HepG2 (cell line): ENCODE results near the gene GPSM1. TPM values are rescaled to one million over a fixed set of nuclear protein-coding genes. Genes with fewer than 3 reads are reported as not detected.
A peak's percentile ranks its signal among the peaks of the same experiment; 100 is the strongest.

Experiments used
- AGO2 ChIP-seq: fragments of 200-400 bp; formaldehyde crosslinking; optimal IDR thresholded peaks from 2 replicates; pipeline ENCODE3; 2017; ENCODE audit warnings: mild to moderate bottlenecking, low read depth, low read length, moderate library complexity
- ARID2 ChIP-seq: sonication (generic); formaldehyde crosslinking; IDR thresholded peaks from 2 replicates; pipeline ENCODE4 v1.8.1; 2022; ENCODE audit warnings: mild to moderate bottlenecking, missing genetic modification reagents, borderline replicate concordance
- ATF7 ChIP-seq, 2 experiments: fragments of 450-650 bp in 1 of 2; sonication (generic) in 1 of 2; formaldehyde crosslinking in 1 of 2; IDR thresholded peaks; 2 replicates each; pipeline versions ENCODE4 v1.4.0 to v1.6.1; 2016 to 2020; ENCODE audit warnings: antibody characterized with exemption in 1 of 2, mild to moderate bottlenecking in 1 of 2, missing genetic modification reagents in 1 of 2
- CENPT ChIP-seq: sonication (generic); formaldehyde crosslinking; IDR thresholded peaks from 2 replicates; pipeline ENCODE4 v1.8.0; 2022; ENCODE audit warnings: low read depth, mild to moderate bottlenecking, moderate library complexity, missing genetic modification reagents
- CENPX ChIP-seq: sonication (generic); formaldehyde crosslinking; IDR thresholded peaks from 2 replicates; pipeline ENCODE4 v1.9.0; 2021; ENCODE audit warnings: mild to moderate bottlenecking, missing genetic modification reagents, moderate library complexity
- CHD2 ChIP-seq: IDR thresholded peaks from 2 replicates; pipeline ENCODE4 v1.6.1; 2011; ENCODE audit warnings: low read depth, low read length, improper control_type of control experiment
- CREB3 ChIP-seq: sonication (generic); formaldehyde crosslinking; IDR thresholded peaks from 2 replicates; pipeline ENCODE4 v1.5.0; 2020; ENCODE audit warnings: missing genetic modification reagents
- CSRNP2 ChIP-seq: sonication (generic); formaldehyde crosslinking; conservative IDR thresholded peaks from 2 replicates; pipeline ENCODE4 v1.8.0; 2022; ENCODE audit warnings: low read depth, missing genetic modification reagents
- EED ChIP-seq: sonication (generic); formaldehyde crosslinking; IDR thresholded peaks from 2 replicates; pipeline ENCODE4 v1.5.0; 2020; ENCODE audit warnings: mild to moderate bottlenecking, missing genetic modification reagents
- GATAD1 ChIP-seq: IDR thresholded peaks from 2 replicates; pipeline ENCODE4 v1.6.1; 2016; ENCODE audit warnings: missing genetic modification reagents, missing compliant biosample characterization
- HDAC1 ChIP-seq: sonication (generic); formaldehyde crosslinking; IDR thresholded peaks from 2 replicates; pipeline ENCODE4 v1.5.1; 2020; ENCODE audit warnings: mild to moderate bottlenecking, missing genetic modification reagents
- JUN ChIP-seq: sonication (generic); formaldehyde crosslinking; IDR thresholded peaks from 2 replicates; pipeline ENCODE4 v1.4.0; 2020; ENCODE audit warnings: mild to moderate bottlenecking, missing genetic modification reagents
- KDM5B ChIP-seq: sonication (generic); formaldehyde crosslinking; IDR thresholded peaks from 2 replicates; pipeline ENCODE4 v1.4.0; 2020; ENCODE audit warnings: missing genetic modification reagents, mild to moderate bottlenecking, borderline replicate concordance
- MAFG ChIP-seq: sonication (generic); formaldehyde crosslinking; IDR thresholded peaks from 2 replicates; pipeline ENCODE4 v1.5.1; 2020; ENCODE audit warnings: mild to moderate bottlenecking, missing genetic modification reagents
- NCOA2 ChIP-seq: sonication (generic); formaldehyde crosslinking; IDR thresholded peaks from 2 replicates; pipeline ENCODE4 v1.8.0; 2022; ENCODE audit warnings: inconsistent platforms
- NFIC ChIP-seq: IDR thresholded peaks from 2 replicates; pipeline ENCODE4 v1.6.1; 2012; ENCODE audit warnings: mild to moderate bottlenecking, low read length, inconsistent platforms
- NRL ChIP-seq: sonication (generic); formaldehyde crosslinking; IDR thresholded peaks from 2 replicates; pipeline ENCODE4 v1.5.0; 2020; ENCODE audit warnings: missing genetic modification reagents, mild to moderate bottlenecking, moderate library complexity, borderline replicate concordance
- RFX5 ChIP-seq: IDR thresholded peaks from 2 replicates; pipeline ENCODE4 v1.6.1; 2011; ENCODE audit warnings: low read depth, low read length, improper control_type of control experiment
- SALL1 ChIP-seq: sonication (generic); formaldehyde crosslinking; IDR thresholded peaks from 2 replicates; pipeline ENCODE4 v1.8.0; 2022; ENCODE audit warnings: mild to moderate bottlenecking, missing genetic modification reagents
- SATB2 ChIP-seq: sonication (generic); formaldehyde crosslinking; IDR thresholded peaks from 2 replicates; pipeline ENCODE4 v1.5.0; 2020; ENCODE audit warnings: missing genetic modification reagents
- SRSF4 ChIP-seq: fragments of 200-400 bp; formaldehyde crosslinking; IDR thresholded peaks from one replicate; pipeline ENCODE4 v1.6.1; 2018; ENCODE audit warnings: mild to moderate bottlenecking, low read depth, low read length, moderate library complexity; ENCODE audit not compliant: poor library complexity, severe bottlenecking
- TCF7L2 ChIP-seq: IDR thresholded peaks from 2 replicates; pipeline ENCODE4 v1.6.1; 2011; ENCODE audit warnings: mild to moderate bottlenecking, low read depth, low read length, moderate library complexity
- U2AF1 ChIP-seq: fragments of 200-400 bp; formaldehyde crosslinking; optimal IDR thresholded peaks from 2 replicates; pipeline ENCODE3; 2017; ENCODE audit warnings: mild to moderate bottlenecking, low read depth, low read length
- ZBTB21 ChIP-seq: sonication (generic); formaldehyde crosslinking; IDR thresholded peaks from 2 replicates; pipeline ENCODE4 v1.4.0; 2020; ENCODE audit warnings: missing genetic modification reagents
- ZBTB37 ChIP-seq: sonication (generic); formaldehyde crosslinking; IDR thresholded peaks from 2 replicates; pipeline ENCODE4 v1.4.0; 2020; ENCODE audit warnings: mild to moderate bottlenecking, missing genetic modification reagents
- ZMYM3 ChIP-seq: sonication (generic); formaldehyde crosslinking; IDR thresholded peaks from 2 replicates; pipeline ENCODE4 v1.5.1; 2020; ENCODE audit warnings: mild to moderate bottlenecking, missing genetic modification reagents
- ZNF496 ChIP-seq: sonication (generic); formaldehyde crosslinking; IDR thresholded peaks from 2 replicates; pipeline ENCODE4 v1.8.1; 2023; ENCODE audit warnings: mild to moderate bottlenecking, moderate library complexity, missing genetic modification reagents; ENCODE audit not compliant: insufficient replicate concordance
- ZNF7 ChIP-seq: IDR thresholded peaks from 2 replicates; pipeline ENCODE4 v1.6.1; 2016; ENCODE audit warnings: missing biosample characterization, missing genetic modification reagents
- ZNF724P ChIP-seq: sonication (generic); formaldehyde crosslinking; IDR thresholded peaks from 2 replicates; pipeline ENCODE4 v1.8.0; 2022; ENCODE audit warnings: missing genetic modification reagents, borderline replicate concordance
- polyA plus RNA-seq, 8 experiments: library from polyadenylated mRNA; depleted of rRNA in 3 of 8; stranded (reverse) in 7 of 8; unstranded in 1 of 8; fragments of >200 nt; fragmentation: Illumina TruSeq in 4 of 8; extraction: Trizol in 4 of 8; gene quantifications; 2 replicates each; pipeline versions ENCODE4 v1.2.1 to v1.2.3, GENCODE V29; 2011 to 2016; ENCODE audit warnings: low read depth in 4 of 8, missing spikeins in 1 of 8, mixed read lengths in 1 of 8; ENCODE audit not compliant: insufficient read depth in 1 of 8
- total RNA-seq, 5 experiments: library from RNA; depleted of rRNA; stranded (reverse); fragments of >200 nt; fragmentation: Illumina TruSeq; extraction: Trizol; gene quantifications; 2 replicates each; pipeline ENCODE4 v1.2.3, GENCODE V29; 2016; ENCODE audit warnings: low read depth in 1 of 5

The GPSM1 gene
- total and polyA plus RNA-seq, 2 of the 13 experiments (the other 11 are each of a cell fraction or from before 2014, with no cell fraction given): 1.0 to 2.4 TPM

- TF ChIP-seq MAFG (CRISPR knock-in tag): no peak
- 0 out of 2 replicates have a peak, but pooled peaks have one; percentile 50 for TF ChIP-seq KDM5B (CRISPR knock-in tag)
- peak; percentile 45; the same call in 1 of the 2 replicates for TF ChIP-seq SALL1 (CRISPR knock-in tag)
- no peak for TF ChIP-seq U2AF1
- no peak for TF ChIP-seq SRSF4
- TF ChIP-seq NFIC: no peak
- TF ChIP-seq EED (CRISPR knock-in tag): no peak
- no peak for TF ChIP-seq ZMYM3 (CRISPR knock-in tag)
- no peak for TF ChIP-seq AGO2
- TF ChIP-seq HDAC1 (CRISPR knock-in tag): no peak; the same call in 1 of the 2 replicates
- TF ChIP-seq ARID2 (CRISPR knock-in tag): no peak
- no peak for TF ChIP-seq ZBTB37 (CRISPR knock-in tag)
- TF ChIP-seq CREB3 (CRISPR knock-in tag): no peak
- TF ChIP-seq ZNF496: no peak
- no peak for TF ChIP-seq CHD2
- no peak for TF ChIP-seq CENPX (CRISPR knock-in tag)
- no peak for TF ChIP-seq TCF7L2
- TF ChIP-seq ZBTB21 (CRISPR knock-in tag): no peak
- TF ChIP-seq JUN: no peak
- TF ChIP-seq GATAD1 (CRISPR knock-in tag): peak; percentile 50; the same call in 1 of the 2 replicates
- no peak for TF ChIP-seq NCOA2 (CRISPR knock-in tag)
- no peak for TF ChIP-seq RFX5
- TF ChIP-seq ATF7 (IDR thresholded peaks at IDR 0.05): no peak
- TF ChIP-seq ATF7 (CRISPR knock-in tag; IDR thresholded peaks at IDR 0.05): no peak
- TF ChIP-seq CSRNP2 (CRISPR knock-in tag): no peak
- no peak for TF ChIP-seq ZNF7
- no peak for TF ChIP-seq SATB2 (CRISPR knock-in tag)
- TF ChIP-seq CENPT: no peak
- no peak for TF ChIP-seq NRL (CRISPR knock-in tag)
- TF ChIP-seq ZNF724P (CRISPR knock-in tag): no peak
These were observed 12.0 kb downstream of the GPSM1 start (continued) for GRCh38 chr9:136339173-136339957.
